HG03558 (cell line): ENCODE measurements around the gene POLR3K.
"Not testable (repeated sequence)": the region's sequence is repeated elsewhere in the genome, so short reads cannot be mapped to it uniquely, and the experiment has no call there.

Experiments used
- ATAC-seq: cut with Tn5 transposase; IDR thresholded peaks from one replicate; pipeline ENCODE4 v1.9.1; 2021; ENCODE audit warnings: moderate number of reproducible peaks; ENCODE audit not compliant: unreplicated experiment; ENCODE audit errors: extremely low read depth

POLR3K gene

GRCh38 chr16:24151-24550, 29.3 kb downstream of the POLR3K start:
- not testable (repeated sequence) for ATAC-seq

- ATAC-seq, result not testable (repeated sequence)
Measured at GRCh38 chr16:20886-21285, 32.5 kb downstream of the POLR3K start.

- ATAC-seq, result not testable (repeated sequence)
Measured at GRCh38 chr16:17062-17765, 36.2 kb downstream of the POLR3K start.

DNA sequence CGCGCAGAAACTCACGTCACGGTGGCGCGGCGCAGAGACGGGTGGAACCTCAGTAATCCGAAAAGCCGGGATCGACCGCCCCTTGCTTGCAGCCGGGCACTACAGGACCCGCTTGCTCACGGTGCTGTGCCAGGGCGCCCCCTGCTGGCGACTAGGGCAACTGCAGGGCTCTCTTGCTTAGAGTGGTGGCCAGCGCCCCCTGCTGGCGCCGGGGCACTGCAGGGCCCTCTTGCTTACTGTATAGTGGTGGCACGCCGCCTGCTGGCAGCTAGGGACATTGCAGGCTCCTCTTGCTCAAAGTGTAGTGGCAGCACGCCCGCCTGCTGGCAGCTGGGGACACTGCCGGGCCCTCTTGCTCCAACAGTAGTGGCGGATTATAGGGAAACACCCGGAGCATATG, 42.6 kb downstream of the POLR3K start:
- not testable (repeated sequence) for ATAC-seq

GRCh38 chr16:9903-10665, 43.3 kb downstream of the POLR3K start:
- no peak for ATAC-seq
